Fibroblast of lung (primary cell): ENCODE results near the gene MYH15.

Experiments used
- EZH2 ChIP-seq: IDR thresholded peaks from 2 replicates; pipeline ENCODE4 v1.5.1; 2012; ENCODE audit warnings: low read length, control low read depth, mild to moderate bottlenecking; ENCODE audit errors: missing control alignments
- TF ChIP-seq, protein P1 (sequence below), 2 donors: IDR thresholded peaks in 1 of 2; conservative IDR thresholded peaks in 1 of 2; 1 replicate in 1 of 2; 2 replicates in 1 of 2; pipeline ENCODE4 v1.5.1; 2011 to 2012; ENCODE audit warnings: low read length in 2 of 2, control low read depth in 1 of 2, inconsistent platforms in 1 of 2, low read depth in 1 of 2, mild to moderate bottlenecking in 1 of 2

DNA sequence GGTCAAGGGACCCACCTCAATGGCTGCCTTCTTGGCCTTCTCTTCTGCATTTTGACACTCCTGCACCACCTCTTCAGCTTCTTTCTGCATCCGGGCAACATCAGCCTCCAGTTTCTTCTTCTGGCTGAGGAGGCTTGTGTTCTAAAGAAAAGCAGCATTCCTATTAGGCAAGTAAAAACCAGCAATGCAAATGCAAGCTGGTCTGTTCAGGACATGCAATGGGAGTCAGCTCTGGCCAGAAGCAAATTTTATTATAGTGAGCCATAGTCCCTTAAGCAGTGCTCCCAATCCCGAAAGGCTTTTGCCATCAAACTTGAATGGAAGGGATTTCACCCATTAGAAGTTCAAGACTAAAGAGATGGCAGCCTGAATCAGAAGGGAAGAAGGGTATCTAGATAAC lies 116.4 kb downstream of the MYH15 start:
- TF ChIP-seq, protein P1, sequence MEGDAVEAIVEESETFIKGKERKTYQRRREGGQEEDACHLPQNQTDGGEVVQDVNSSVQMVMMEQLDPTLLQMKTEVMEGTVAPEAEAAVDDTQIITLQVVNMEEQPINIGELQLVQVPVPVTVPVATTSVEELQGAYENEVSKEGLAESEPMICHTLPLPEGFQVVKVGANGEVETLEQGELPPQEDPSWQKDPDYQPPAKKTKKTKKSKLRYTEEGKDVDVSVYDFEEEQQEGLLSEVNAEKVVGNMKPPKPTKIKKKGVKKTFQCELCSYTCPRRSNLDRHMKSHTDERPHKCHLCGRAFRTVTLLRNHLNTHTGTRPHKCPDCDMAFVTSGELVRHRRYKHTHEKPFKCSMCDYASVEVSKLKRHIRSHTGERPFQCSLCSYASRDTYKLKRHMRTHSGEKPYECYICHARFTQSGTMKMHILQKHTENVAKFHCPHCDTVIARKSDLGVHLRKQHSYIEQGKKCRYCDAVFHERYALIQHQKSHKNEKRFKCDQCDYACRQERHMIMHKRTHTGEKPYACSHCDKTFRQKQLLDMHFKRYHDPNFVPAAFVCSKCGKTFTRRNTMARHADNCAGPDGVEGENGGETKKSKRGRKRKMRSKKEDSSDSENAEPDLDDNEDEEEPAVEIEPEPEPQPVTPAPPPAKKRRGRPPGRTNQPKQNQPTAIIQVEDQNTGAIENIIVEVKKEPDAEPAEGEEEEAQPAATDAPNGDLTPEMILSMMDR (conservative IDR thresholded peaks at IDR 0.05 in 1 of 2, IDR thresholded peaks at IDR 0.05 in 1 of 2; ENCODE audit: low read depth in 1 of 2, low read length in 2 of 2): no peak
- no peak for TF ChIP-seq EZH2
